Measurements from ENCODE around the gene HOMER3. TPM values are rescaled to one million over a fixed set of nuclear protein-coding genes. Genes with fewer than 3 reads are reported as not detected.

Gene HOMER3
- total and polyA plus RNA-seq, 2 experiments from 2014 or later: 16.7 to 38.4 TPM

DNA sequence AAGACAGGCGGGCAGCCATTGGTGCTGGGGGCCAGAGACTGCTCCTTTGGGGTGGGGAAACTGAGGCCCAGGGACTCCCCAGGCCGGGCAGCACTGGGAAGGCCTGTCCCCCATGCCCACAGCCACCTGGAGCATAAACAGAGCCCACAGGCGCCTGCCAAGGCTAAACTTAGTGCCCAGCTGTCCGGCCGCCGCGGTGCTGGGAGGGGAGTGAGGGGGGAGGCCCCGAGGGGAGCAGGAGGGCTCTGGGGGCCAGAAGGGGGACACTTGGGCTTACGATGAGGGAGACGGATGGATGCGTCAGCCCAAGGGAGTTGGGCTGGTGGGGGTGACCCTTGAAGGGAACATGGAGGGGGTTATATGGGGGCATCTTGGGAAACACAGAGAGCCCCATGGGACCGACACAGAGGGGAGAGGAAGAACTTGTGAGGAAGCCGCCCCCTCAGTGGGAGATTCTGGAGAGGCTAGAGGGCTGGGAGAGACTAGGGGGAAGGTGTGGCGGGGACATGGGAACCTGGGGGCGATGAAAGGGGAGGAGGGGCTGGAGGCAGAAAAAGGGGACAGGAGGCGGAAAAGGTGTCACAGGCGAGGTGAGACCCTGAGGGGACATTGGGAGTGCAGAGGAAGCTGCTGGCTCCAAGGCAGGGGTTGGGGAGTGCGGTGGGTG, 47.3 kb downstream of the HOMER3 start:
- Histone ChIP-seq H4K20me1 (replicated peaks; ENCODE audit: insufficient read depth) (no peaks in the 10 kb centered on the region; the same call in none of the 2 replicates), H3K79me2 (replicated peaks; ENCODE audit: insufficient read depth) (no peaks in the 10 kb centered on the region), H3K27ac (ENCODE audit: low read depth) (no peak overlapping the region), H3K4me1 (ENCODE audit: insufficient read depth) (no peaks in the 10 kb centered on the region; the same call in 1 of the 2 replicates), H3F3A (replicated peaks; ENCODE audit: low read depth) (peaks cover under 1% of the 10 kb centered on the region; the same call in 1 of the 2 replicates), H3K4me2 (no peak overlapping the region), H3K27me3 (ENCODE audit: insufficient read depth) (peaks cover 24% of the 10 kb centered on the region), H3K36me3 (ENCODE audit: insufficient read depth) (no peaks in the 10 kb centered on the region; the same call in 1 of the 2 replicates), H3K9me2 (ENCODE audit: insufficient read depth) (no peaks in the 10 kb centered on the region), H3K4me3 (no peak overlapping the region), H2AFZ (no peak overlapping the region)
- no peaks in the 10 kb centered on the region for H3K4me1 Mint-ChIP-seq
- H3K36me3 Mint-ChIP-seq (ENCODE audit: low read depth): peaks cover 3% of the 10 kb centered on the region; the same call in 2 of the 3 replicates
- TF ChIP-seq STAT1 (IDR thresholded peaks at IDR 0.05; ENCODE audit: unreplicated experiment): no peak
- TF ChIP-seq, protein P1, sequence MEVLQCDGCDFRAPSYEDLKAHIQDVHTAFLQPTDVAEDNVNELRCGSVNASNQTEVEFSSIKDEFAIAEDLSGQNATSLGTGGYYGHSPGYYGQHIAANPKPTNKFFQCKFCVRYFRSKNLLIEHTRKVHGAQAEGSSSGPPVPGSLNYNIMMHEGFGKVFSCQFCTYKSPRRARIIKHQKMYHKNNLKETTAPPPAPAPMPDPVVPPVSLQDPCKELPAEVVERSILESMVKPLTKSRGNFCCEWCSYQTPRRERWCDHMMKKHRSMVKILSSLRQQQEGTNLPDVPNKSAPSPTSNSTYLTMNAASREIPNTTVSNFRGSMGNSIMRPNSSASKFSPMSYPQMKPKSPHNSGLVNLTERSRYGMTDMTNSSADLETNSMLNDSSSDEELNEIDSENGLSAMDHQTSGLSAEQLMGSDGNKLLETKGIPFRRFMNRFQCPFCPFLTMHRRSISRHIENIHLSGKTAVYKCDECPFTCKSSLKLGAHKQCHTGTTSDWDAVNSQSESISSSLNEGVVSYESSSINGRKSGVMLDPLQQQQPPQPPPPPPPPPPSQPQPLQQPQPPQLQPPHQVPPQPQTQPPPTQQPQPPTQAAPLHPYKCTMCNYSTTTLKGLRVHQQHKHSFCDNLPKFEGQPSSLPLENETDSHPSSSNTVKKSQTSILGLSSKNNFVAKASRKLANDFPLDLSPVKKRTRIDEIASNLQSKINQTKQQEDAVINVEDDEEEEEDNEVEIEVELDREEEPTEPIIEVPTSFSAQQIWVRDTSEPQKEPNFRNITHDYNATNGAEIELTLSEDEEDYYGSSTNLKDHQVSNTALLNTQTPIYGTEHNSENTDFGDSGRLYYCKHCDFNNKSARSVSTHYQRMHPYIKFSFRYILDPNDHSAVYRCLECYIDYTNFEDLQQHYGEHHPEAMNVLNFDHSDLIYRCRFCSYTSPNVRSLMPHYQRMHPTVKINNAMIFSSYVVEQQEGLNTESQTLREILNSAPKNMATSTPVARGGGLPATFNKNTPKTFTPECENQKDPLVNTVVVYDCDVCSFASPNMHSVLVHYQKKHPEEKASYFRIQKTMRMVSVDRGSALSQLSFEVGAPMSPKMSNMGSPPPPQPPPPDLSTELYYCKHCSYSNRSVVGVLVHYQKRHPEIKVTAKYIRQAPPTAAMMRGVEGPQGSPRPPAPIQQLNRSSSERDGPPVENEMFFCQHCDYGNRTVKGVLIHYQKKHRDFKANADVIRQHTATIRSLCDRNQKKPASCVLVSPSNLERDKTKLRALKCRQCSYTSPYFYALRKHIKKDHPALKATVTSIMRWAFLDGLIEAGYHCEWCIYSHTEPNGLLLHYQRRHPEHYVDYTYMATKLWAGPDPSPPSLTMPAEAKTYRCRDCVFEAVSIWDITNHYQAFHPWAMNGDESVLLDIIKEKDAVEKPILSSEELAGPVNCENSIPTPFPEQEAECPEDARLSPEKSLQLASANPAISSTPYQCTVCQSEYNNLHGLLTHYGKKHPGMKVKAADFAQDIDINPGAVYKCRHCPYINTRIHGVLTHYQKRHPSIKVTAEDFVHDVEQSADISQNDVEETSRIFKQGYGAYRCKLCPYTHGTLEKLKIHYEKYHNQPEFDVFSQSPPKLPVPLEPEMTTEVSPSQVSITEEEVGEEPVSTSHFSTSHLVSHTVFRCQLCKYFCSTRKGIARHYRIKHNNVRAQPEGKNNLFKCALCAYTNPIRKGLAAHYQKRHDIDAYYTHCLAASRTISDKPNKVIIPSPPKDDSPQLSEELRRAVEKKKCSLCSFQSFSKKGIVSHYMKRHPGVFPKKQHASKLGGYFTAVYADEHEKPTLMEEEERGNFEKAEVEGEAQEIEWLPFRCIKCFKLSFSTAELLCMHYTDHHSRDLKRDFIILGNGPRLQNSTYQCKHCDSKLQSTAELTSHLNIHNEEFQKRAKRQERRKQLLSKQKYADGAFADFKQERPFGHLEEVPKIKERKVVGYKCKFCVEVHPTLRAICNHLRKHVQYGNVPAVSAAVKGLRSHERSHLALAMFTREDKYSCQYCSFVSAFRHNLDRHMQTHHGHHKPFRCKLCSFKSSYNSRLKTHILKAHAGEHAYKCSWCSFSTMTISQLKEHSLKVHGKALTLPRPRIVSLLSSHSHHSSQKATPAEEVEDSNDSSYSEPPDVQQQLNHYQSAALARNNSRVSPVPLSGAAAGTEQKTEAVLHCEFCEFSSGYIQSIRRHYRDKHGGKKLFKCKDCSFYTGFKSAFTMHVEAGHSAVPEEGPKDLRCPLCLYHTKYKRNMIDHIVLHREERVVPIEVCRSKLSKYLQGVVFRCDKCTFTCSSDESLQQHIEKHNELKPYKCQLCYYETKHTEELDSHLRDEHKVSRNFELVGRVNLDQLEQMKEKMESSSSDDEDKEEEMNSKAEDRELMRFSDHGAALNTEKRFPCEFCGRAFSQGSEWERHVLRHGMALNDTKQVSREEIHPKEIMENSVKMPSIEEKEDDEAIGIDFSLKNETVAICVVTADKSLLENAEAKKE (CRISPR knock-in tag; IDR thresholded peaks at IDR 0.05): no peak
- no peak overlapping the region for H3K4me3 Mint-ChIP-seq
- H3K27me3 Mint-ChIP-seq (ENCODE audit: insufficient read depth, low read depth, poor library complexity): peaks cover 24% of the 10 kb centered on the region
- H3K27ac Mint-ChIP-seq: no peak overlapping the region
- ATAC-seq (no peak), DNase-seq (ENCODE audit: low spot score) (no peak)
- H3K9me3 Mint-ChIP-seq: no peaks in the 10 kb centered on the region

DNA sequence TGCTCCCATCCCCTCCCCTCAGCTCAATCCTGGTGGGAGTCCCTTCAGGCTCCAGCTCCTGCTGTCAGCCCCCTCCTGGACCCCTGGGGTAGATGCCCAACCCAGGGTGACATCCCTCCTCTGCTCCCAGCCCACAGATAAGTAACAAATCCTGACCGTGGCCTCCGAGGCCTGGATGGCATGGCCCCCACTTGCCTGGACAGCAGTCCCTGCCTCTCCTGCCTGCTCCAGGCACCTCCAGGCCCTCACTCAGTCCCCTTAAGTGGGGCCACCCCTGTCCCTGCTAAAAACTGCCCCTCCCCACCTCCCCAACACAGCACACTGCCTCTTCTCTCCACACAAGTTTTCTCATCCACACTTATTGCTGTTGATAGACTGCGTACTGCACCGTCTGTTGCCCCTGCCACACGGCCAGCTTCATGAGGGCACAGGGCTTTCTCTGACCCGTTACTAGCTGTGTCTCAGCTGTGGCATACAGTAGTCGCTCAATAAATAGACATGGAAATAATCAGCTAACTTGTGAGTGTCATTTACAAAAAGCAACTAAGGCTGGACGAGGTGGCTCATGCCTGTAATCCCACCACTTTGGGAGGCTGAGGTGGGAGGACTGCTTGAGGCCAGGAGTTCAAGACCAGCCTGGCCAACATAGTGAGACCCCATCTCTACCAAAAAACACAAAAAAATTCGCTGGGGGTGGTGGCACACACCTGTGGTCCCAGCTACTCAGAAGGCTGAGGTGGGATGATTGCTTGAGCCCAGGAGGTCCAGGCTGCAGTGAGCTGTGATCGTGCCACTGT, 50.9 kb downstream of the HOMER3 start:
- Histone ChIP-seq H3K27me3 (ENCODE audit: insufficient read depth) (peaks cover 8% of the 10 kb centered on the region; the same call in 1 of the 2 replicates), H3K4me1 (ENCODE audit: insufficient read depth) (no peaks in the 10 kb centered on the region; the same call in 1 of the 2 replicates), H3K36me3 (ENCODE audit: insufficient read depth) (no peaks in the 10 kb centered on the region; the same call in 1 of the 2 replicates), H3K27ac (ENCODE audit: low read depth) (no peak overlapping the region), H3F3A (replicated peaks; ENCODE audit: low read depth) (no peaks in the 10 kb centered on the region), H3K4me3 (no peak overlapping the region), H3K4me2 (no peak overlapping the region), H2AFZ (no peak overlapping the region), H4K20me1 (replicated peaks; ENCODE audit: insufficient read depth) (peaks cover 4% of the 10 kb centered on the region), H3K9me2 (ENCODE audit: insufficient read depth) (no peaks in the 10 kb centered on the region), H3K79me2 (replicated peaks; ENCODE audit: insufficient read depth) (no peaks in the 10 kb centered on the region)
- DNase-seq (ENCODE audit: low spot score): no peak
- Mint-ChIP-seq H3K9me3 (no peaks in the 10 kb centered on the region), H3K4me3 (no peak overlapping the region), H3K27ac (no peak overlapping the region), H3K36me3 (ENCODE audit: low read depth) (peaks cover 14% of the 10 kb centered on the region), H3K4me1 (no peaks in the 10 kb centered on the region), H3K27me3 (ENCODE audit: insufficient read depth, low read depth, poor library complexity) (peaks cover 17% of the 10 kb centered on the region)
- no peak for ATAC-seq
- no peak for TF ChIP-seq CREB1 (CRISPR knock-in tag; IDR thresholded peaks at IDR 0.05; ENCODE audit: low read depth)
- TF ChIP-seq JUNB (IDR thresholded peaks at IDR 0.05; ENCODE audit: unreplicated experiment): no peak
- TF ChIP-seq, protein P2, sequence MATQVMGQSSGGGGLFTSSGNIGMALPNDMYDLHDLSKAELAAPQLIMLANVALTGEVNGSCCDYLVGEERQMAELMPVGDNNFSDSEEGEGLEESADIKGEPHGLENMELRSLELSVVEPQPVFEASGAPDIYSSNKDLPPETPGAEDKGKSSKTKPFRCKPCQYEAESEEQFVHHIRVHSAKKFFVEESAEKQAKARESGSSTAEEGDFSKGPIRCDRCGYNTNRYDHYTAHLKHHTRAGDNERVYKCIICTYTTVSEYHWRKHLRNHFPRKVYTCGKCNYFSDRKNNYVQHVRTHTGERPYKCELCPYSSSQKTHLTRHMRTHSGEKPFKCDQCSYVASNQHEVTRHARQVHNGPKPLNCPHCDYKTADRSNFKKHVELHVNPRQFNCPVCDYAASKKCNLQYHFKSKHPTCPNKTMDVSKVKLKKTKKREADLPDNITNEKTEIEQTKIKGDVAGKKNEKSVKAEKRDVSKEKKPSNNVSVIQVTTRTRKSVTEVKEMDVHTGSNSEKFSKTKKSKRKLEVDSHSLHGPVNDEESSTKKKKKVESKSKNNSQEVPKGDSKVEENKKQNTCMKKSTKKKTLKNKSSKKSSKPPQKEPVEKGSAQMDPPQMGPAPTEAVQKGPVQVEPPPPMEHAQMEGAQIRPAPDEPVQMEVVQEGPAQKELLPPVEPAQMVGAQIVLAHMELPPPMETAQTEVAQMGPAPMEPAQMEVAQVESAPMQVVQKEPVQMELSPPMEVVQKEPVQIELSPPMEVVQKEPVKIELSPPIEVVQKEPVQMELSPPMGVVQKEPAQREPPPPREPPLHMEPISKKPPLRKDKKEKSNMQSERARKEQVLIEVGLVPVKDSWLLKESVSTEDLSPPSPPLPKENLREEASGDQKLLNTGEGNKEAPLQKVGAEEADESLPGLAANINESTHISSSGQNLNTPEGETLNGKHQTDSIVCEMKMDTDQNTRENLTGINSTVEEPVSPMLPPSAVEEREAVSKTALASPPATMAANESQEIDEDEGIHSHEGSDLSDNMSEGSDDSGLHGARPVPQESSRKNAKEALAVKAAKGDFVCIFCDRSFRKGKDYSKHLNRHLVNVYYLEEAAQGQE (IDR thresholded peaks at IDR 0.05; ENCODE audit: unreplicated experiment): no peak
- TF ChIP-seq, protein P3, sequence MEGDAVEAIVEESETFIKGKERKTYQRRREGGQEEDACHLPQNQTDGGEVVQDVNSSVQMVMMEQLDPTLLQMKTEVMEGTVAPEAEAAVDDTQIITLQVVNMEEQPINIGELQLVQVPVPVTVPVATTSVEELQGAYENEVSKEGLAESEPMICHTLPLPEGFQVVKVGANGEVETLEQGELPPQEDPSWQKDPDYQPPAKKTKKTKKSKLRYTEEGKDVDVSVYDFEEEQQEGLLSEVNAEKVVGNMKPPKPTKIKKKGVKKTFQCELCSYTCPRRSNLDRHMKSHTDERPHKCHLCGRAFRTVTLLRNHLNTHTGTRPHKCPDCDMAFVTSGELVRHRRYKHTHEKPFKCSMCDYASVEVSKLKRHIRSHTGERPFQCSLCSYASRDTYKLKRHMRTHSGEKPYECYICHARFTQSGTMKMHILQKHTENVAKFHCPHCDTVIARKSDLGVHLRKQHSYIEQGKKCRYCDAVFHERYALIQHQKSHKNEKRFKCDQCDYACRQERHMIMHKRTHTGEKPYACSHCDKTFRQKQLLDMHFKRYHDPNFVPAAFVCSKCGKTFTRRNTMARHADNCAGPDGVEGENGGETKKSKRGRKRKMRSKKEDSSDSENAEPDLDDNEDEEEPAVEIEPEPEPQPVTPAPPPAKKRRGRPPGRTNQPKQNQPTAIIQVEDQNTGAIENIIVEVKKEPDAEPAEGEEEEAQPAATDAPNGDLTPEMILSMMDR (conservative IDR thresholded peaks at IDR 0.05; ENCODE audit: low read depth in 2 of 2): no peak
- no peak for TF ChIP-seq ZNF114 (CRISPR knock-in tag; IDR thresholded peaks at IDR 0.05)
- no peak for TF ChIP-seq ZNF331 (CRISPR knock-in tag; IDR thresholded peaks at IDR 0.05; ENCODE audit: low read depth)

Measured in GM23338 (cell line).